H4 (cell line): ENCODE measurements around the gene CRTC1. TPM values are rescaled to one million over a fixed set of nuclear protein-coding genes. Genes with fewer than 3 reads are reported as not detected.

ENCODE experiments used
- DNase-seq: peaks from one replicate; pipeline ENCODE4 v3.0.0-alpha.2; 2015; ENCODE audit warnings: low spot score
- total RNA-seq: library from RNA; depleted of rRNA; stranded (reverse); fragments of >200 nt; shearing (Covaris generic); gene quantifications from 2 replicates; pipeline ENCODE4 v1.2.3, GENCODE V29; 2014

Gene CRTC1
- total RNA-seq, 1 experiment from 2014 or later = 2.3 TPM

- DNase-seq = no peak
Measured at GRCh38 chr19:18651300-18651699, 32.2 kb upstream of the CRTC1 start.

- no peak for DNase-seq
Measured at GRCh38 chr19:18651733-18652132, 31.7 kb upstream of the CRTC1 start.

GRCh38 chr19:18653853-18654252 lies 29.6 kb upstream of the CRTC1 start:
- DNase-seq = no peak

- no peak for DNase-seq
Measured at GRCh38 chr19:18654469-18654868, 29.0 kb upstream of the CRTC1 start.

GRCh38 chr19:18655173-18655844 lies 28.2 kb upstream of the CRTC1 start:
- DNase-seq = no peak

GRCh38 chr19:18656337-18657086 lies 27.0 kb upstream of the CRTC1 start:
- no peak for DNase-seq

- no peak for DNase-seq
Measured at GRCh38 chr19:18657590-18658365, 25.7 kb upstream of the CRTC1 start.

- DNase-seq = no peak
Measured at GRCh38 chr19:18658366-18658855, 25.1 kb upstream of the CRTC1 start.

GRCh38 chr19:18659281-18660050 lies 24.0 kb upstream of the CRTC1 start:
- no peak for DNase-seq

- peak; percentile 69 for DNase-seq
Measured at GRCh38 chr19:18660051-18660910, 23.2 kb upstream of the CRTC1 start.

- DNase-seq = no peak
Measured at GRCh38 chr19:18660939-18661670, 22.4 kb upstream of the CRTC1 start.

- DNase-seq = no peak
Measured at GRCh38 chr19:18662972-18663732, 20.3 kb upstream of the CRTC1 start.

- no peak for DNase-seq
Measured at GRCh38 chr19:18663940-18664530, 19.4 kb upstream of the CRTC1 start.

GRCh38 chr19:18665771-18666202 lies 17.7 kb upstream of the CRTC1 start:
- DNase-seq = no peak

GRCh38 chr19:18666317-18666716 lies 17.2 kb upstream of the CRTC1 start:
- no peak for DNase-seq

- no peak for DNase-seq
Measured at GRCh38 chr19:18666784-18667183, 16.7 kb upstream of the CRTC1 start.

- DNase-seq = no peak
Measured at GRCh38 chr19:18667531-18668251, 15.8 kb upstream of the CRTC1 start.

GRCh38 chr19:18668252-18668631 lies 15.2 kb upstream of the CRTC1 start:
- no peak for DNase-seq
